ENCODE results near the gene ARHGAP27.

GRCh38 chr17:45425984-45426413 is 6.7 kb downstream of the ARHGAP27 start:
- TF ChIP-seq SUZ12 (IDR thresholded peaks at IDR 0.05; ENCODE audit: extremely low read depth, insufficient read depth, insufficient read length) (no peak), ZNF274 (IDR thresholded peaks at IDR 0.05; ENCODE audit: low read depth, low read length) (no peak)
